GM18873 (cell line): Measurements from ENCODE around the gene PRKACB.
"Not testable (repeated sequence)": the region's sequence is repeated elsewhere in the genome, so short reads cannot be mapped to it uniquely, and the experiment has no call there.

Experiments used
- ATAC-seq: cut with Tn5 transposase; IDR thresholded peaks from one replicate; pipeline ENCODE4 v1.9.1; 2021; ENCODE audit warnings: mild to moderate bottlenecking, moderate library complexity, moderate number of reproducible peaks; ENCODE audit not compliant: unreplicated experiment, low FRiP score

PRKACB gene

GRCh38 chr1:84143796-84144565, at the start of gene PRKACB:
PRKACB (plus strand) TSS chr1:84144271; CDS start chr1:84144362, 91 bp downstream.
- ATAC-seq = peak; percentile 95

GRCh38 chr1:84095308-84095707, 48.8 kb upstream of the PRKACB start:
- ATAC-seq = no peak

- ATAC-seq = no peak
Observed at GRCh38 chr1:84096176-84096575, 47.9 kb upstream of the PRKACB start.

GRCh38 chr1:84101204-84101603, 42.9 kb upstream of the PRKACB start:
- no peak for ATAC-seq

- no peak for ATAC-seq
Observed at GRCh38 chr1:84103197-84103992, 40.7 kb upstream of the PRKACB start.

GRCh38 chr1:84107538-84107937, 36.5 kb upstream of the PRKACB start:
- not testable (repeated sequence) for ATAC-seq

- ATAC-seq = no peak
Observed at GRCh38 chr1:84107955-84108354, 36.1 kb upstream of the PRKACB start.

- ATAC-seq = no peak
Observed at GRCh38 chr1:84108900-84109578, 35.0 kb upstream of the PRKACB start.

GRCh38 chr1:84110629-84111028, 33.4 kb upstream of the PRKACB start:
- ATAC-seq = no peak

- ATAC-seq = no peak
Observed at GRCh38 chr1:84116558-84116957, 27.5 kb upstream of the PRKACB start.

- ATAC-seq = no peak
Observed at GRCh38 chr1:84117868-84118267, 26.2 kb upstream of the PRKACB start.

- ATAC-seq = no peak
Observed at GRCh38 chr1:84121360-84121759, 22.7 kb upstream of the PRKACB start.

- no peak for ATAC-seq
Observed at GRCh38 chr1:84122780-84123382, 21.2 kb upstream of the PRKACB start.

- ATAC-seq = no peak
Observed at GRCh38 chr1:84133479-84133878, 10.6 kb upstream of the PRKACB start.

- no peak for ATAC-seq
Observed at GRCh38 chr1:84135341-84135740, 8.7 kb upstream of the PRKACB start.

GRCh38 chr1:84141182-84142003, 2.7 kb upstream of the PRKACB start:
- ATAC-seq = no peak

GRCh38 chr1:84145068-84145467, 997 bp downstream of the PRKACB start:
- ATAC-seq = no peak

- no peak for ATAC-seq
Observed at GRCh38 chr1:84146411-84147032, 2.5 kb downstream of the PRKACB start.

- no peak for ATAC-seq
Observed at GRCh38 chr1:84148758-84149157, 4.7 kb downstream of the PRKACB start.
